Activated CD8-positive, alpha-beta memory T cell treated with anti-CD3 and anti-CD28 coated beads, Interleukin-2, amount 50 U/mL, for 4 hours (primary cell): Measurements from ENCODE around the gene SEPTIN1.
A peak's percentile ranks its signal among the peaks of the same experiment; 100 is the strongest.

ENCODE experiments used
- DNase-seq: peaks from one replicate; pipeline ENCODE4 v3.0.0-alpha.2; 2020

Gene SEPTIN1

DNA sequence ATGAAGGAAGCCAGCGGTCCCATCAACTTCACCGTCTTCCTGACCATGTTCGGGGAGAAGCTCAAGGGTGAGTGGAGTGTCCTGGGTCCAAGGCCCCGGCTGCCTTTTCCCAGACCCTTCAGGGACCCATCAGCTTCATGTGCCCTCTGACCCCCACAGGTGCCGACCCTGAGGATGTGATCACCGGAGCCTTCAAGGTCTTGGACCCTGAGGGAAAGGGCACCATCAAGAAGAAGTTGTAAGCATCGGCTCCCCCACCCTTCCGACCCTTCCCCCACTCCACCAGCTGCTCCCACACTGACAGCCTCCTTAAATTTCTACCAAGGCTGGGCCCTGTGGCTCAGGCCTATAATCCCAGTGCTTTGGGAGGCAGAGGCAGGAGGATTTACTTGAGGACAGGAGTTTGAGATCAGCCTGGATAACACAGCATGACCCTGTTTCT lies 5.9 kb downstream of the SEPTIN1 start:
- no peak for DNase-seq

DNA sequence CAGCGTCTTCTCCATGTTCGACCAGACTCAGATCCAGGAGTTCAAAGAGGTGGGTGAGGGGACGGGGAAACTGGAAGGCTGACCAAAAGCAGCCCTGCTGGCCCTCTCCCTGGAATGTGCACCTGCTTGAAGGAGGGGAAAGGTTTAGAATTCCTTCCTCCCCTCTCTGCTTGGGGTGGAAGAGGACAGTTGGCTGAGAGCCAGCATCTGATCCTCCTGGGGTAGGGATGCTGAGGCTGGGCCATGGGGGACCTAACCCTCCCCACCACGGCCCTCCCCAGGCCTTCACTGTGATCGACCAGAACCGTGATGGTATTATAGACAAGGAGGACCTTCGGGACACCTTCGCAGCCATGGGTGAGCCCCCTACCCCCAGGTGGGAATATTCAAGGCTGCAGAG lies 6.5 kb downstream of the SEPTIN1 start:
- no peak for DNase-seq

DNA sequence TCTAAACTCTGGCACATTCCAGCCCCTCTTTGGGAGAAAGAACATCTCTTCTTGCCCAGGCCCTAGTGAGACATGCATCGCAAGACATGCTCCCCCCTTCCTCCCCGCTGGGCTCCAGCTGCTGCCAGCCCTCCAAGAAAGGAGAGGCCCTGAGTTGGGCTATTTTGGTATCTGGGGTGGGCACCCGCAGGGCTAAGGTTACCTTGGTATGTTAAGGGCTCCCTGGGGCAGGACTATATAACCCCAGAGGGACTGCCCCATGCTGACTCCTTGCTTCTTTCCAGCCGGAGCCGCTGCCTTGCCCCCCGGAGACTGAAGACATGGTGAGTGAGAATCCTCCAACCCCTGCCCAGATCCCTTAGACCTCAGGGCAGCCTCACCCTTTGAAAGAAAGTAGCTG lies 7.8 kb downstream of the SEPTIN1 start, which contains the start of gene MYL11:
TSS of gene MYL11 (plus strand) at position 265 of the 400 bp plus-strand sequence. CDS start at position 321, 56 bp downstream.
- DNase-seq = no peak

DNA sequence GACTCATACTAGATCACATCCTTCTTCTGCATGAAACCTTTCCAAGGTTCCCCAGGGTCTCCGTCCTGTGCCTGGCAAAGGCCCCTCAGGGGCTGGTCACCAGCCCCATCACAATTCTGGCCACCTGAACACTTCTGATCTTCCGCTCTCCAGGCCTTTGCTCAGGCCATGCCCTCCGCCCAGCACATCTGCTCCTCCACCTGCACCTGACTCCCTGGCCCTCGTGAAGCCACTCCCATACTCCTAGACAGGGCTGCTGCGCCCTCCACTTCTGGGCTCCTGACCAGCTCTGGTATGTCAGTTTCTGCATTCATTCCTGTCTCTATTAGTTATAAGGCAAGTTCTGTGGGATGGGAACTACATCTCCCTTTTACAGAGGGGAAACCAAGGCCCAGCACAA lies 9.6 kb downstream of the SEPTIN1 start:
- DNase-seq = no peak

DNA sequence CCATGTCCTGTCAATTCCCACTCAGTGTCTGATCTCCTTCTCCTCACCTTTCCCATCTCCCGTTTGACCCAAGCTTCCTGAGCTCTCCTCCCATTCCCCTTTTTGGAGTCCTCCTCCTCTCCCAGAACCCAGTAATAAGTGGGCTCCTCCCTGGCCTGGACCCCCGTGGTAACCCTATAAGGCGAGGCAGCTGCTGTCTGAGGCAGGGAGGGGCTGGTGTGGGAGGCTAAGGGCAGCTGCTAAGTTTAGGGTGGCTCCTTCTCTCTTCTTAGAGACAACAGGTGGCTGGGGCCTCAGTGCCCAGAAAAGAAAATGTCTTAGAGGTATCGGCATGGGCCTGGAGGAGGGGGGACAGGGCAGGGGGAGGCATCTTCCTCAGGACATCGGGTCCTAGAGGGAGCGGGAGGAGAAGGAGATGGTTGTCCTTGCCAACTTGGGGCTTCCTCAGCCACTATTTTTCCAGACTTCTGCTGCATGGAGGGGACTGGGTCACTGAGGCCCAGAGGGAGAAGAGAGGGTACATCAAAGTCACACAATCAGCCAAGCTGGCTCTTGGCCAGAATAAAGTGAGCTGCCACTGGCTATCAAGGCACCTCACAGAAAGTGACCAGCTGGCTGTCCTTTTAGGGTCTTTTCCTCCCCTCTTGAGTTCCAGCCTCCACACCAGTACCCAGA lies 10.2 kb downstream of the SEPTIN1 start:
- no peak for DNase-seq

DNA sequence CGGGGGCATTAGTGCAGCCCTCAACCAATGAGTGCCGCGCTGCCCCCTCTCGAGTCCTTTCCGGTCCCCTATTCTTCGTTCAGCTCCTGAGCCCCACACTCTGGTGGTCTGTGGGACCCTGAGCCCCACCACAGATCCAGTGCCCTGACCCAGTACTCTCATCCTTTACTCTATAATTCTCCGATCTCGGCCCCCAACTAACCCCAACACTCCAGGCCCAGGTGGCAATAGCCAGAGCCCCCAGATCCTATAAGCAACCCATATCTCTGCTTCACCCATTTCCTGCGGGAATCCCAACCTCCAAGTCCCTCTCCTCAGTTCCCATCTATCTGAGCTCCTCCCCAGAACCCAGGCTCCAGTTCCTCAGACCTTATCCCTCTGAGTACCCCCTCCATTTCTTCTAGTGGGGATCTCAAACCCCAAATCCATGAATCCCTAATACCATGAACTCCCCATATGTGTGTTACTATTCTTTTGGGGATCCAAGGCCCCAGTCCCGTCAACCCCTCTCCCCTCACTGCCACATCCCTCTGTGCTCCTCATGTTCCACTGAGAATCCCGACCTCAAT lies 11.0 kb downstream of the SEPTIN1 start:
- DNase-seq = no peak

DNA sequence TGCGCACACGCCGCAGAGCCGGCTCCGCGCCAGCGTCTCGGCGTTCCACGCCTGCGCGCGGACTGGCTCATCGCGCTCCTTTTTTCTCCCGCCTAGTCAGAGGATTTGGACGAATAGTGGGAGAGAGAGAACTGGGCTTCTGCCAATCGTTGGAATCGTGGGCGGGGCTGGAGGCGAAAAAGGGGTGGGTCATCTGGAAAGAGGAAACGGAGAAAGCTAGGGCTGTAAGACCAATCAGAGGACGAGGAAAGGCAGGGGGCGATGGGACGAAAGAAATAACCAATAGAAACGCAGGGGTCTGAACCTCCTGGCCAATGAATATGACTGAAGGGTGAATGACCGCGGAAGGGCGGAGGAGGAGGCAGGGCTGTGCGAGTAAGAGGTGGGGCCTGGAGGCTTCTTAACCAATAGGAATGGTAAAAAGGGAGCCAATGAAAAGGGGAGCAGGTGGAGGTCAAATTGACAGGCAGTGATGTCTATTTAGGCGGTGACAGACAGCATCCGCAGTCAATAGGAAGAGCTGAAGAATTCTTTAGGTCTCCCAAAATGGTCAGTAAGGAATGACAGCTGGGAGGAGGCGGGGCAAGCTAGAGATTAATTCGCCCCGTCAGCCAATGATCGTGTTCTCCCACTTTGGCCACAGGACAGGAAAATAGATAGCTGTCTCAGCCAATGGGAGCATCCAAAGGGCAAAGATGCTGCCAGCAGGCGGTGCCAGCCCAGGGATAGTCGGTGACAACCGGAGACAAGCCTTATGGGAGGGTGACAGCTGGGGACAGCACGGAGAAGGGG lies 11.7 kb downstream of the SEPTIN1 start, which contains the start of gene TBC1D10B:
TSS of gene TBC1D10B (minus strand) at position 39 of the 792 bp plus-strand sequence. CDS start 311 bp downstream, outside the sequence.
- DNase-seq = peak; percentile 98

DNA sequence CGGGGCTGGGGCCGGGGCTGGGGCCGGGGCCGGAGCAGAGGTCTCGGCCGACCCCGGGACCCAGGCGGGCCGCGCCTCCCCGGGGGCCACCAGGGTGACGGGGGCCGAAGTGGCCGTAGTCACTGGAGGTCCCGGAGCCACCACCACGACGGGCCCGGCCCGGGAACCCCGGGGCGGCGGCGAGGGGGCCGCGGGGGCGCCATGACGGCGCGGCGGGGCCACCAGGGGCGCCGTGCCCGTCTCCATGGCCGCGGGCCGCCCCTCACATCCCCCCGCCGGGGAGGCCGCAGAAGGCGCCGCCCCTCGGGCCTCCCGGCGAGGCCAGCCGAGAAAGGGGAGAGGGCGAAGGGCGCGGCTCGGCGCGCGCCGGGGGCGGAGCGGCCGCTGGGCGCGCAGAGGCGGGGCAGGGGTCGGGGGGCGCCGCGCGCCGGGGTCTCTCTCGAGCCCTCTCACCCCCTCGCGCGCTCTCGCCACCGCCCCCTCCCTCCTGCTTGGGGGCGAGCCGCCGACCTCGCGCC lies 12.4 kb downstream of the SEPTIN1 start:
- no peak for DNase-seq

DNA sequence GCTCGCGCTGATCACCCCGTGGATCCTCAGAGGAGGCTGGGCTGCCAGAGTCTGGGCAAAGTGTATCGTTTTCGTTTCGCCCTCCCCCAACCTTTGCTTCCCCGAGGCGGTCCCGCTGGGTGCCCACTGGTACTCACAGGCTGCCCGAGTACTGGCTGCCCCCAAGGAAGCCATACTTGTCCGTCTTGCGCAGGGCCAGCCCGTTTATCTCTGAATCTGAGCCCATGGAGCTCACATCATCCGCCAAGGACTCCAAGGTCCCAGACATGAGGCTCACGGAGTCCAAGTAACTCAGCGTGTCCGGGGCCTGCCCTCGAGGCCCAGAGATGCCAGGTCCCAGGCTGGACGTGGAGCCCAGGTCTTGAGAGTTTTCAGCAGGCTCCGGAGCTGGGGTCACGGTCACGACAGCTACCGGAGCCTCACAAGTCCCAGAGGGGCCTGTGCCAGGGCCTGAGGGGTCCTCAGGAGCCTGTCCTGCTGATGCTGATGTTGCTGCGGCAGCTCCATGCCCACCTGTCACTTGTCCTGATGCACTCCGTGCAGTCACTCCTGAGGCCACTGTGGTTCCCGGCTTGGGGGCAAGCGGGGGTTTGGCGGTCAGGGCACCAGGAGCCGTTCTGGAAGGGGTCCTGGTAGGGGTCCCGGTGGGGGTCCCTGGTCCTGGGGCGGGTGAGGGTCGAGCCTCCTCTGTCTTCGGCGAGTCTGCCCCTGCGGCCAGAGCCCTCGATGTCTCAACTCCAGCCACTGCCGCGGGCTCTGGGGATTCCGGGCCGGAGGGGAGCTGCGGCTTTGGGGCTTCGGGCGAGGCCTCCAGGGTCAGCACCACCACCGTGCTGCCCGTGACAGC lies 13.0 kb downstream of the SEPTIN1 start:
- no peak for DNase-seq

DNA sequence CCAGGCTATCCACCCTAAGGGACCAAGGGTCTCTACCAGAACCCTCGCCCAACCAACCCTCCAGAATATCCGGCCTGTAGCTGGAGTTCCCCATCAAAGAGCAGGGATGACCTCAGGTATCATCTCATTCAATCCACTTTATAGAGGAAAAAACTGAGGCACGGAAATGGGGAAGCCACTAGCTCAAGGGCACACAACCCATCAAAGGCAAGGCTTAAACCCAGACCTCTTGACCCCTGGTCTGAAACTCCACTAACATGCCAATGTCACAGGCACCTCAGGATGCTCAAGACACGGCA lies 13.6 kb downstream of the SEPTIN1 start:
- DNase-seq = no peak

DNA sequence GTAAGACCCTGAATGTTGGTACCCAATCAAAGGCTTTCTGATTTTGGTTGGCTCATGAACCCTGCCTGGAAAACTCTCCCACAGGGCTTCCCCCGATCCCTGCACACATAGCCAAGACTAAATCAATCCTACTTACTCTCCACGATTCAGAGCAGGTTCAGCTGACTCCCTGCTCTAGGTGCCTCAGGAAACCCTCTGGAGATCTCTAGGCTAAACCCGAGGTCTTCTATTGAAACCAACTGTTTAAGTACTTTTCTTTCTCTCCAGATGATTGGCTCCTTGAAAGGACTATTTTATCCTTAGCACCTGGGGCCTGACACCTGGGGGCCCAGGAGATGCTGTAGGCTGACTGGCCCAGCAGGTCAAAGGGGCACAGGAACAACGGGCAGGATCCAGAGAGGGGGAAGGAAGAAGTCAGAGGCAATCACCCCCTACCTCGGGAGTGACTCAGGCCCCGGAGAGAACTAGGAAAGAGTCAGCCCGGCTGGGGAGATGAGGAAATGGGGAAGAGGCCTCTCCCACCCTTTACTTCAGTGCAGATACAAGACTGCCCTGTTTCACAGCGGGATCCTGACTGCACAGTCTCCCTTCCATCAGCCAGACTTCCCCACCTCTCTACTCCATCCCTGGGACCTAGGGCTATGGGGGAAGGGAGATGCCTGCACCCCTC lies 14.1 kb downstream of the SEPTIN1 start:
- DNase-seq = no peak

DNA sequence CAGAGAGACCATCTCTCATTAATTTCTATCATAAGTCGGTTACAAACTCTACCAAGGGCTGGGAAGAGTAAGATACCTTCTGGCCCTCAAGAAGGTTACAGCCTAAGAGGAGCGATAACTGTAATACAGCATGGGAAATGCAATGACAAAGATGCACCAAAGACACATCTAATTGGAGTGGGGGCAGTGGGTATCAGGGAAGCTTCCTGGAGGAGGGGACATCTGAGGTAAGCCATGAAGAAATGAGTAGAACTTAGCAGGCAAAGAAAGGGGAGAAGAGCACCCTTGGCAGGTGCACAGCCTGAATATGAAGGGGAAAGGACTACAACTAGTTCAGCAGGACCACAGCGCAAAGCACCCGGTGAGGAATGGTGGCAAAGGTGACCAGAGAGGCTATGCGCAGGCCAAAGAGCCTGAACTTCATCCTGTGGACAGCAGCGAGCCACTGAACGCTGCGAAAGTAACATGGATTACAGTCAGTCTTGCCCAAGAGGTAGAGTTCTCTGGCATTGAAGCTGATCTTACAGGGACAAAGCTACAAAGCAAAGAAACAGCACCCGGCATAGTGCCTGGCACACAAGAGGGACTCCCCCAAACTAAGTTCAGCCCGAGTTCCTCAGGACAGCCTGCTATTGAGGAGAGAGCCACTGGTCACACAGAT lies 14.9 kb downstream of the SEPTIN1 start:
- DNase-seq = no peak

DNA sequence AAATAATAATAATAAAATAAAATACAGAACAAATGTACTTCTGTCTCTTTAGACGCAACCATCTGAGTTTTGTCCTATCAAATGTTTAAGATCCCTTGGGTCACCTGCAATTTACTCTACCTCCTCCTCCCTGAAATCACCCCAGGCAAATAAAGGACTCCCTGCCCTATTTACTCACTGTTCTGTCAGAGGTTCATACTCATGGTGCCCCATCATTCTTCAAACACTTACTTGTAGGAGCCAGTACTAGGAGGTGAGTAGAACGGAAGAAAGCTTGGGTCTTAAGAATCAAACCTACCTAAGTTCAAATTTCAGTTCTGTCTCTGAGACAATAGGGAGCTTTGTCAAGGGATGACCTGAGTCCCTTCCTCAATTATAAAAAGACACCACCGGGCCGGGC lies 15.8 kb downstream of the SEPTIN1 start:
- no peak for DNase-seq

DNA sequence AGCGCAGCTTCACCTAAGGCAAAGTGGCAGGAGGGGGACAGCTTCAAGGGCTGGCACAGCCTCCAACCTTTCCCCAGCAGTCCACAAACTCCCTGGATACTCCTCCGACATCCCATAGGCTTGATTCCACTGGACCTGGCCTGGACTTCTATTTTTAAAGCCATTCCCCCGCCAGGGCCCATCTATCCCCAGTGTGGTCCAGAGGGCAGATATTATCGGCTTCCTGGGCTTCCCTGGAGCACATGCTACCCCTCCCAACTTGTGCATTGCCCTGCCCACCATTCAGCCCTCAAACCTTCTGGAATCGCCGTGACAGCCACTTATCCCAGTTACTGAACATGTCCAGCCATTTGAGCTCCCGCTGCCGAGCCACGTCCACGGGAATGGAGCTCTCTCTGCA lies 17.2 kb downstream of the SEPTIN1 start:
- no peak for DNase-seq

DNA sequence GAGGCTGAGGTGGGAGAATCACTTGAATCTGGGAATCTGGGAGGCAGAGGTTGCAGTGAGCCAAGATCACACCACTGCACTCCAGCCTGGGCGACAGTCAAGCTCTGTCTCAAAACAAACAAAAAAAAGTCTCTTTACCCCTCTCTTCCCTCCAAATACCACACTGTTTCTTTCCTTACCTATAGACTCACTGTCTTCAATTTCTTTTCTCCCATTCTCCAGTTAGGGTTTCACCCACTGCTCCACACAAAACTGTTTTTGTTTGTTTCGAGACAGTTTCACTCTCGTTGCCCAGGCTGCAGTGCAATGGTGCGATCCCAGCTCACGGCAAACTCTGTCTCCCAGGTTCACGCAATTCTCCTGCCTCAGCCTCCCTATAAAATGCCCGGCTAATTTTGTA lies 21.2 kb downstream of the SEPTIN1 start:
- DNase-seq = no peak

DNA sequence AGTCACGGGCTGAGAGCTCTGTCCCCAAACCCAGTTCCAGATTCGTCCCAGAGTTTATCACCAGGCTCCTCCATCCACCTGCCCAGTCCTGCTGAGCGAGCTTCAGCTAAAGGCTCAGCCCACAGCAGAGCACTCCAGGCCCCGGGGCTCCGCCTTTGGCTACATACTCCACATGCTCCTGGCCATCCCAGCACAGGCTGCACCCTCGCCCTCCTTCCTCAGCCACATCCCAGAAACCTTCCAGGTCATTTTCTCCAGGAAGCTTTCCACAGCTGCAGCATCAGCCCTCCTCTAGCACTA lies 22.5 kb downstream of the SEPTIN1 start:
- DNase-seq = no peak

DNA sequence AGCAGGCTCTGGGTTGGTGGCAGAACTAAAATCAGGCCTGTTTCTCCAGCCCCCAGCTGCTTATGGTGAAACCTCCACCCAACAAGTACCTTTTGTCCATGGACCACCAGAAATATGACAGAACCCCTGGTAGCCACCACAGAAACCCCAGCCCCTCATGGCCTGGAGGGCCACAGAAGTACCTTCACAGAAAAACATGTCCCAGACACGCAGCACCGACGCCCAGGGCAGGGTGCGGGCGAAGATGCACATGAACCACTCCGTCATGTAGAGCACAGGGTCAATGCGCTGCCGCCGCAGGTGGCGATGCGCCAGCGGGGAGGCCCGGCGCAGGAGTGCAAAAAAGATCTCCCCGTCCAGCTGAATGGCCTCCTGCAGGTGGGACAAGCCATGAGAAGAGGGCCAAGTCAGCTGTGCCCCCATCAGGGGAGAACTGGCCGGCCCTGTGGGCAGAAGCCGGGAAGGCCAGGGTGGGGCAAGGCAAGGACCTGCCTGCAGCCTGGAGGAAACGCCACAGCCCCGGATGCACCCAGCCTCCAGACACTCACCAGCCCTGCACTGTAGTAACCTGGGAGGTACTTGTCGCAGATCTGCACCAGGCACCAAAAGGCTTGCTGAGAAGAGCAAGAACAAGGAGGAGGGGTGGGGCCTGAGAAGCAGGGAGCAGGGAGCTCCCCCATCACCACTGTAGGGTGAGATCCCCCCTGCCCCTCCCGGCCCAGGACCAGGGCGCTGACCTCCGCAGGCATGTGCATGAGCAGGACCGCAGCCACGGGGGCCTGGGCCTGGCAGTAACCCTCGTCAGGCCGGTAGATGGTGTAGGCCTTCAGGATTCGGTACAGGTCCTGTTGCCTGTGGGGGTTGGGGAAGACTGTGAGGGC lies 23.1 kb downstream of the SEPTIN1 start:
- no peak for DNase-seq

DNA sequence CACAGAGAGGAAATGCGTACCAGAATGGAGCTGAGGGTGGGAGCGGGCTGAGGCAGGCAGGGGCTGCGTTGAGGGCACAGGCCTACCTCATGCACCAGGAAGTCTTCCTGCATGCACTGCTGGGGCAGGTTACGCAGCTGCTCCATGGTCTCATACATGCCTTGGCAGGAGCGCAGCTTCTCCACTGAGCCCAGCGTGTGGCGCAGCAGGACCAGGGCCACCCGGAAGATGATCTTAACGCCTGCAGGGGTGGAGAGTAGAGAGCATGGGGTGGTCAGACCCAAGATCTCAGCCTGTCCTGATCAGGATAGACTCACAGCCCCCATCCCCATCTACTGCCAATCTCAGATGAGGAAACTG lies 23.8 kb downstream of the SEPTIN1 start:
- DNase-seq = no peak

DNA sequence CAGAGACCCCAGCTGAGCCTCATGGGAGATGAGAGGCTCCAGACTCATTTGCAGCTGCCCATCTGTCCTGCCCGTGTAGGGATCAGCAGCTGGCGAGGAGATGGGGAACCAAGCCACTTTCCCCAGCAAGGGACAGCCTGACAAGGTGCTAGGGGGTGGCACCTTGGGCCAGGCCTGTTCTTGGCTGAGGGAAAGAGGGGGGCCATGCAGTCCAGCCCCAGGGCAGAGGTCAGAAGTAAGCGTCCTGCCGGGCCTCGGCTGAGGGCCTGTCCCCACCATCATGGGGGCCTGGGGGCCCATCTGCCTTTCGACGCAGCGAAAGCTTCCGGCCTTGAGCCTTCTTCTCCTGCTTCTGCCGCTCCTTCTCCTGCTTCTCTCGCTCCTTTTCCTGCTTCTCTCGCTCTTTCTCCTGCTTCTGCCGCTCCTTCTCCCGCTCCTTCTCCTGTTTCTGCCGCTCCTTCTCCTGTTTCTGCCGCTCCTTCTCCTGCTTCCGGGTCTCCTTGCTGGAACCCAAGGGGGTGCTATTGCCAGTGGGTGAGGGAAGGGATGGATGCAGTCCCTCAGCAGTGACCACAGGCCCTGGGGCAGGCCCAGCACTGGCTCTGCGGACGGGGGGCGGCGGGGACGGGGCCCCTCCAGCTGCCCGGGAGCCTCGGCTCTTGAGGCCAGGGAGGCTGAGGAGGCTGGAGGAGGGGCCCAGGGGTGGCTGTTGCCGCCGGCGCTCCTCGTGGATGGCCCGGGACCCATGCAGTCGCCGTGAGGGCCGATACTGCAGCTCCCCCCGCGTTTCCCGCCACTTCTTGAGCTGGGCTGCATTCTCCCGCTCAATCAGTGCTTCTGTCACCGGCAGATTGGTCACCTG lies 24.4 kb downstream of the SEPTIN1 start:
- DNase-seq = no peak

DNA sequence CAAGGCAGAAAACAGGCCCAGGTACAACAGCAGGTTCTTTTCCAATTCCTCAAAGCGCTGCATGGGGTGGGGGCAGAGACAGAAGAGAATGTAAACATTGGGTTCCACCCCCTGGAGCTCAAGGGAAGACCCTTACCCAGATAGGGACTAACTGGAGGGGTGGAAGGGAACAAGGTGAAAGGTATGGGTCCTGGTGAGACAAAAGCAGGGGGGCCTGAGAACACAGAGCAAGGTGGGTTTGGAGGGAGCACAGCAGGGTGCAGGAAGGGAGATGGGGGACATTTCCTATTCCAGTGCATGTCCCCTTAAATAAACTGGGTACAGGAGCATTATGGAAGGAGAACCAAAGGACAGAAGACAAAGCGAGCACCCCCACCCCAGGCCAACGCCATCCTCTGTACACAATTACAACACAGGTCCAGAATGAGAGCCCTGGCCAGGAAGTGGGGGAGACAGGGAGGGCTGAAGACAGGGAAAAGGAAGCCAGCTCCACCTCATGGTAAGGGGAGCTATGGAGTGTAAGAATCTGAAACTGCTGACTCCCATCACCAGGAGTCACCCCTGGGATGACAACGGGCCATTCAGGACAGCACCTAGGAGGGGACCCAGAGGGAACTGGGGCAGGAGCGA lies 25.2 kb downstream of the SEPTIN1 start:
- DNase-seq = no peak
